Thoracic aorta (tissue), 2 donors: Measurements from ENCODE around the gene GALNT17. TPM values are rescaled to one million over a fixed set of nuclear protein-coding genes. Genes with fewer than 3 reads are reported as not detected.
A peak's percentile ranks its signal among the peaks of the same experiment; 100 is the strongest.

Experiments
- ATAC-seq: fragments of 150-250 bp; one replicate; pipeline ENCODE4 v1.8.0; 2017; ENCODE audit warnings: low read depth; ENCODE audit not compliant: insufficient number of reproducible peaks, low FRiP score
- DNase-seq: peaks from one replicate; pipeline ENCODE4 v3.0.0-alpha.2; 2020; ENCODE audit warnings: low spot score
- H3K27ac ChIP-seq, 2 donors: fragments of 200-600 bp; sonication (generic); 1 replicate in 1 of 2; 2 replicates in 1 of 2; pipeline ENCODE4 v1.5.1; 2016; ENCODE audit warnings: mild to moderate bottlenecking in 2 of 2, moderate library complexity in 2 of 2
- H3K27me3 ChIP-seq: fragments of 200-600 bp; sonication (generic); replicated peaks from 2 replicates; pipeline ENCODE4 v1.6.0; 2016; ENCODE audit warnings: mild to moderate bottlenecking; ENCODE audit not compliant: insufficient read depth
- H3K36me3 ChIP-seq: fragments of 200-600 bp; sonication (generic); one replicate; pipeline ENCODE4 v1.5.1; 2016
- H3K4me1 ChIP-seq, 2 donors: fragments of 200-600 bp; sonication (generic); 1 replicate in 1 of 2; 2 replicates in 1 of 2; pipeline versions ENCODE4 v1.5.1 to v1.6.0; 2016; ENCODE audit warnings: low read depth in 2 of 2, mild to moderate bottlenecking in 1 of 2; ENCODE audit not compliant: control insufficient read depth in 1 of 2
- H3K4me3 ChIP-seq: fragments of 200-600 bp; sonication (generic); 2 replicates; pipeline ENCODE4 v1.5.1; 2016; ENCODE audit warnings: mild to moderate bottlenecking
- H3K9me3 ChIP-seq: fragments of 200-600 bp; sonication (generic); 2 replicates; pipeline ENCODE4 v1.5.1; 2016
- total RNA-seq, 2 donors: library from RNA; depleted of rRNA; stranded (reverse); fragments of >200 nt; gene quantifications; one replicate each; pipeline versions ENCODE4 v1.1.0 to v1.2.3, GENCODE V29; 2016
- TF ChIP-seq, protein P1 (sequence below): fragments of 200-600 bp; sonication (generic); IDR thresholded peaks from one replicate; pipeline ENCODE4 v1.5.1; 2019; ENCODE audit warnings: antibody characterized with exemption

GALNT17 gene
- total RNA-seq, 2 donors from 2014 or later = 17.6 to 20.8 TPM

DNA sequence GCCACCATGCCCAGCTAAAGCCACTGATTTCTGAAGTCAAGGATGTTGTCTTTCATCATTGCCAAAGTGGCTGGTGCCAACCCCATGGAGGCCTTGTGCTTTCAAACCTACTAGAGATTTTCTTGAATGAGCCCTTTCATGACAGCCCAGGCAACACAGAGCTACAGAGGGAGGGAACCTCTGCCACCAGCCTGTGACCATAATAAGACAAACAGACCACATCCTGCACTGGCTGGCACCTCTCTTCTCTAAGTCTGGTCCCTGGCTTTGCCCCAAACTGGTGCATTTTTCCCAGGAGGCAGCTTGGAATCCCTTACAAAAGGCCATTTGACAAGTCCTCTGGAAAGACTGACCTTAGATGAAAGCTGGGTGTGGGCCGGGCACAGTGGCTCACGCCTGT, 348.8 kb downstream of the GALNT17 start:
- DNase-seq (no peak), ATAC-seq (no peak)
- H3K9me3 ChIP-seq = no peaks in the 10 kb centered on the region
- no peaks in the 10 kb centered on the region for H3K36me3 ChIP-seq
- H3K4me1 ChIP-seq = peaks cover 0 to 13% of the 10 kb centered on the region in 2 donors
- H3K27me3 ChIP-seq = no peaks in the 10 kb centered on the region
- peak overlapping the region; percentile 15 to 37 for H3K27ac ChIP-seq
- TF ChIP-seq, protein P1, sequence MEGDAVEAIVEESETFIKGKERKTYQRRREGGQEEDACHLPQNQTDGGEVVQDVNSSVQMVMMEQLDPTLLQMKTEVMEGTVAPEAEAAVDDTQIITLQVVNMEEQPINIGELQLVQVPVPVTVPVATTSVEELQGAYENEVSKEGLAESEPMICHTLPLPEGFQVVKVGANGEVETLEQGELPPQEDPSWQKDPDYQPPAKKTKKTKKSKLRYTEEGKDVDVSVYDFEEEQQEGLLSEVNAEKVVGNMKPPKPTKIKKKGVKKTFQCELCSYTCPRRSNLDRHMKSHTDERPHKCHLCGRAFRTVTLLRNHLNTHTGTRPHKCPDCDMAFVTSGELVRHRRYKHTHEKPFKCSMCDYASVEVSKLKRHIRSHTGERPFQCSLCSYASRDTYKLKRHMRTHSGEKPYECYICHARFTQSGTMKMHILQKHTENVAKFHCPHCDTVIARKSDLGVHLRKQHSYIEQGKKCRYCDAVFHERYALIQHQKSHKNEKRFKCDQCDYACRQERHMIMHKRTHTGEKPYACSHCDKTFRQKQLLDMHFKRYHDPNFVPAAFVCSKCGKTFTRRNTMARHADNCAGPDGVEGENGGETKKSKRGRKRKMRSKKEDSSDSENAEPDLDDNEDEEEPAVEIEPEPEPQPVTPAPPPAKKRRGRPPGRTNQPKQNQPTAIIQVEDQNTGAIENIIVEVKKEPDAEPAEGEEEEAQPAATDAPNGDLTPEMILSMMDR = no peak
- H3K4me3 ChIP-seq = no peak overlapping the region

- no peak overlapping the region for H3K4me3 ChIP-seq
- ATAC-seq = no peak
- H3K9me3 ChIP-seq = no peaks in the 10 kb centered on the region
- H3K36me3 ChIP-seq = no peaks in the 10 kb centered on the region
- H3K27ac ChIP-seq = no peak overlapping the region
- peaks cover 0 to 13% of the 10 kb centered on the region in 2 donors for H3K4me1 ChIP-seq
- H3K27me3 ChIP-seq = no peaks in the 10 kb centered on the region
- TF ChIP-seq, protein P1 = no peak
- DNase-seq = no peak
These were observed 350.3 kb downstream of the GALNT17 start for GRCh38 chr7:71482284-71482683.

DNA sequence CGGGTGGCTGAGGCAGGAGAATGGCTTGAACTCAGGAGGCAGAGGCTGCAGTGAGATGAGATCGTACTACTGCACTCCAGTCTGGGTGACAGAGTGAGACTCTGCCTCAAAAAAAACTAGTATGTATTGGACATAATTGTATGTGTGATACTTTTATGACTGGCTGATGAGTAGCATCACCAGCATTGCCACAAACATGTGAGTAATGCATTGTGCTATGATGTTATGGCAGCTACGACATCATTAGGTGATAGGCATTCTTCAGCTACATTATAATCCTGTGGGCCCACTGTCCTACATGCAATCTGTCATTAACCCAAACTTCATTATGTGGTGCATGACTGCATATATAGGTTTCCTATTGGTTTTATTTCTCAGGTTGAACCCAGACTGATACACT, 352.4 kb downstream of the GALNT17 start:
- no peaks in the 10 kb centered on the region for H3K27me3 ChIP-seq
- no peak overlapping the region for H3K27ac ChIP-seq
- H3K9me3 ChIP-seq = no peaks in the 10 kb centered on the region
- TF ChIP-seq, protein P1 = no peak
- H3K4me3 ChIP-seq = no peak overlapping the region
- no peak for DNase-seq
- H3K36me3 ChIP-seq = no peaks in the 10 kb centered on the region
- peaks cover 0 to 13% of the 10 kb centered on the region in 2 donors for H3K4me1 ChIP-seq
- no peak for ATAC-seq

- DNase-seq (no peak), ATAC-seq (no peak)
- Histone ChIP-seq H3K27ac (no peak overlapping the region), H3K36me3 (no peaks in the 10 kb centered on the region), H3K4me3 (no peak overlapping the region), H3K9me3 (no peaks in the 10 kb centered on the region), H3K27me3 (no peaks in the 10 kb centered on the region), H3K4me1 (peaks cover 0 to 12% of the 10 kb centered on the region in 2 donors)
- TF ChIP-seq, protein P1 = no peak
These were observed 353.6 kb downstream of the GALNT17 start for GRCh38 chr7:71485586-71485985.

- DNase-seq (no peak), ATAC-seq (no peak)
- TF ChIP-seq, protein P1 = no peak
- Histone ChIP-seq H3K4me3 (no peak overlapping the region), H3K36me3 (no peaks in the 10 kb centered on the region), H3K9me3 (no peaks in the 10 kb centered on the region), H3K4me1 (peaks cover 0 to 4% of the 10 kb centered on the region in 2 donors), H3K27me3 (no peaks in the 10 kb centered on the region), H3K27ac (no peak overlapping the region)
These were observed 354.5 kb downstream of the GALNT17 start for GRCh38 chr7:71486414-71486813.
